Peyer's patch (tissue), 4 donors: ENCODE data around the gene LCN2.

Experiments used
- CTCF ChIP-seq, 6 experiments: fragments of 450-650 bp in 4 of 6; fragments of 200-600 bp in 2 of 6; sonication (generic) in 1 of 6; IDR thresholded peaks; one replicate each; pipeline ENCODE4 v1.5.1; 2017 to 2019; ENCODE audit warnings: antibody characterized with exemption in 6 of 6, mild to moderate bottlenecking in 3 of 6, moderate library complexity in 1 of 6
- POLR2A ChIP-seq, 2 donors: fragments of 450-650 bp; IDR thresholded peaks; one replicate each; pipeline ENCODE4 v1.5.1; 2017; ENCODE audit warnings: antibody characterized with exemption in 2 of 2, mild to moderate bottlenecking in 2 of 2, moderate library complexity in 2 of 2

GRCh38 chr9:128163523-128164306 lies 14.5 kb downstream of the LCN2 start:
- TF ChIP-seq POLR2A (IDR thresholded peaks at IDR 0.05) = no peak
- no peak for TF ChIP-seq CTCF (IDR thresholded peaks at IDR 0.05)
